Measurements from ENCODE around the gene TMPRSS7. TPM values are rescaled to one million over a fixed set of nuclear protein-coding genes. Genes with fewer than 3 reads are reported as not detected.

Gene TMPRSS7
- total RNA-seq, 4 donors from 2014 or later, result not detected

GRCh38 chr3:112074616-112075497 lies 40.3 kb downstream of the TMPRSS7 start:
- Histone ChIP-seq H3K4me1 (no peaks in the 10 kb centered on the region), H3K9me3 (no peaks in the 10 kb centered on the region), H3K4me3 (no peak overlapping the region), H3K27me3 (no peaks in the 10 kb centered on the region), H3K36me3 (no peaks in the 10 kb centered on the region), H3K27ac (no peak overlapping the region)
- TF ChIP-seq CTCF (IDR thresholded peaks at IDR 0.05), result no peak
- no peak for TF ChIP-seq POLR2A (IDR thresholded peaks at IDR 0.05)
- no peak for DNase-seq
- intact Hi-C loops (cut with DNase I; ENCODE audit: low total_unique reads), result no loop called here

- H3K4me1 ChIP-seq, result no peaks in the 10 kb centered on the region
- no peak for TF ChIP-seq CTCF (IDR thresholded peaks at IDR 0.05)
- TF ChIP-seq POLR2A (IDR thresholded peaks at IDR 0.05), result no peak
- no peaks in the 10 kb centered on the region for H3K9me3 ChIP-seq
- no peak for DNase-seq
- no peak overlapping the region for H3K4me3 ChIP-seq
- H3K36me3 ChIP-seq, result no peaks in the 10 kb centered on the region
- no peaks in the 10 kb centered on the region for H3K27me3 ChIP-seq
- H3K27ac ChIP-seq, result no peak overlapping the region
- intact Hi-C loops (cut with DNase I; ENCODE audit: low total_unique reads), result no loop called here
Measured at GRCh38 chr3:112078125-112079083, 43.9 kb downstream of the TMPRSS7 start.

- no peak overlapping the region for H3K27ac ChIP-seq
- intact Hi-C loops (cut with DNase I; ENCODE audit: low total_unique reads), result no loop called here
Measured at GRCh38 chr3:112083239-112083638, 48.7 kb downstream of the TMPRSS7 start.

GRCh38 chr3:112084980-112085705 lies 50.6 kb downstream of the TMPRSS7 start:
- no peak for TF ChIP-seq POLR2A (IDR thresholded peaks at IDR 0.05)
- no peak for TF ChIP-seq CTCF (IDR thresholded peaks at IDR 0.05)
- Histone ChIP-seq H3K36me3 (no peaks in the 10 kb centered on the region), H3K27ac (no peak overlapping the region), H3K9me3 (no peaks in the 10 kb centered on the region), H3K4me1 (no peaks in the 10 kb centered on the region), H3K27me3 (no peaks in the 10 kb centered on the region), H3K4me3 (no peak overlapping the region)
- no peak for DNase-seq
- intact Hi-C loops (cut with DNase I; ENCODE audit: low total_unique reads), result no loop called here

More at GRCh38 chr3:112083239-112083638, 48.7 kb downstream of the TMPRSS7 start:
- TF ChIP-seq POLR2A (IDR thresholded peaks at IDR 0.05), result no peak
- no peak for TF ChIP-seq CTCF (IDR thresholded peaks at IDR 0.05)
- Histone ChIP-seq H3K4me3 (no peak overlapping the region), H3K4me1 (no peaks in the 10 kb centered on the region), H3K27me3 (no peaks in the 10 kb centered on the region), H3K9me3 (no peaks in the 10 kb centered on the region), H3K36me3 (no peaks in the 10 kb centered on the region)
- DNase-seq, result no peak

All from uterus (tissue), 4 donors.